GM18508 (cell line): ENCODE measurements around the gene GALNT15.

ENCODE experiments used
- ATAC-seq: cut with Tn5 transposase; IDR thresholded peaks from one replicate; pipeline ENCODE4 v1.9.1; 2021; ENCODE audit warnings: moderate number of reproducible peaks; ENCODE audit not compliant: insufficient read depth, unreplicated experiment

The GALNT15 gene

DNA sequence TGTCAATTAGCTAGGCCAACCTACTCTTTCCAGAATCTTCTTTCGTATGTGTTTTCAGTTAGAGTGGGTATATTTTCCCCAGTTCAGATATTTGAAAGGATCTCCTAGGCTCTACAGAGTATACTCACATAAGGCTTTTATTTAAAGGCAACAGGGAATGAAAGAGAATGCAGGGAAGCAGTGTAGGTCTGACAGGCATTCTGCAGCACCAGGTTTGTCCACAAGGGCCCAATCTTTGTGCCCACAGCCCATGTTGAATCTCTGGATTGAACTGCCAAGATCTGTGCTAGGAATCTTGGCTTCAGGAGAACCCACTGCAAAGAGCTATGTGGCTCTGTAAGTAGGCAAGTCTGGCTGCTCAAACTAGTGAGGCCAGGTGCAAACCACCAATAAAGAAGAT, 24.2 kb upstream of the GALNT15 start:
- no peak for ATAC-seq

DNA sequence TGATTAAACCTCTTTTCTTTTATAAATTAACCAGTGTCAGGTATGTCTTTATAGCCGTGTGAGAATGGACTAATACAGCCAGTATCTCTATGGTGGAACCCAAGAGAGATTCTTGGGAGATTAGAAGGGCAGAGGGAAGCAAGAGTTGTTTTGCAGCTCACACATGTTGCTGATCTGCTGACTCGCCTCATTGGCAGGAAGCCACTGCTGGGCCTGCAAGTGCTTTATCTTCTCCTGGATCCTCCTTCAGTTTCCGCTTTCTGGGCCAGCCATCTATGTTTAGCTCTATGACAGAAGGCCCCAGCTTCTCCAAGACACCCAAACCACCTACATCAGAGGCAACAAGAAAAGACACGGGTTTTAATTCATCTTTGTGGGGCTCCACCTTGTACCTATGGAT, 23.4 kb upstream of the GALNT15 start:
- no peak for ATAC-seq

DNA sequence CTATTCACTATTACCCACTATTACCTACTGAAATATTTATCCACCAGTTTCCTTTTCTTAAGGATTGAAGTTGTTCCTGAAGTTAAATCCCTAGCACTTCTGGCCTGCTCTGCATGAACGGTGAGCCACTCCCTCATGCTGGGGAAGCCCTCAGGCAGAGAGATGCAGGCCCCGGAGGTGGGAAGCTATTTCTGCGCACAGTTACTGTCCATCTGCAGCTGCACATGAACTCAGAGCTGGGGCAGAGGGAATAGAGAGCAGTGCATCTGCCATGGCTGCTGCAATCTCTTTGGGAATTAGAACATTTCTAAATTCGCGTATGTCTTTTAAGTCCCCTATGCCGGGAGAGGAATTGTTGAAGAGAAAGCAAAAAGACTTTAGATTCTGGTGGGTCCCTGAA, 6.3 kb upstream of the GALNT15 start:
- no peak for ATAC-seq

DNA sequence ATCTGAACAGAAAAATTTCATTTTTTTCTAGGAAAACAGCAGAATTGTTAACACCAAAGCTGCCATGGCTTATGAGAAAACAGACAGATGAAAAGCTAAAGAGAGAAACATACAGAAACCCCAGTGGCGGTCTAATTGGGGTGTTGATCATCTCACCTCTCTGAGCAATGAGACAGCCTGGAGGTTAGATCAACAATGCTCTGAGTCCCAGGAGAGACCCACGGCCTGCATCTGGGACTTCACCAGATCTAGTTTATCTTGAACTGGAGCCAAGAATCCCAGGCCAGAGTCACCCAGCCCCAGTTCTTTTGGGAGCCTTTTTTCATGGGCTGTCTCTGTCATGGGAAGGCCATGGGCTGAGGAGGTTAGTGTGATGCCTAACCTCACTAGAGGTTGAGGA, 3.5 kb upstream of the GALNT15 start:
- ATAC-seq = no peak

DNA sequence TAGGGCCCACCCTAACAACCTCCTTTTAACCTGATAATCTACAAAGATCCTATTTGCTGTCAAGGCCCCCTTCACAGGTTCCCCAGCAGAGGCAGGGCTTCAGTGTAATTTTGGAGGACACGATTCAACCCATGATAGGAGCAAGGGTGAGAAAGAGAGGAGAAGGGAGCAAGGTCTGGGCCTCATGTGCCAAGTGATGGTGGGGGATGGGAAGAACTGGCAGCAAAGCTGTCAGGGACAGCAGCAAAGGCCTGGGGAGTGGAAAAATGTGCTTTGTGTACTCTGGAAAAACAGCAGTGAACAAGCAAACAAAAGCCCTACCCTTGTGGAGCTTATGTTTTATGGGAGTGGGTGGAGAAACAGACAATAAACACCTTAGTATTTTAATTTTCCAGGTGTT, 2.7 kb upstream of the GALNT15 start:
- no peak for ATAC-seq

DNA sequence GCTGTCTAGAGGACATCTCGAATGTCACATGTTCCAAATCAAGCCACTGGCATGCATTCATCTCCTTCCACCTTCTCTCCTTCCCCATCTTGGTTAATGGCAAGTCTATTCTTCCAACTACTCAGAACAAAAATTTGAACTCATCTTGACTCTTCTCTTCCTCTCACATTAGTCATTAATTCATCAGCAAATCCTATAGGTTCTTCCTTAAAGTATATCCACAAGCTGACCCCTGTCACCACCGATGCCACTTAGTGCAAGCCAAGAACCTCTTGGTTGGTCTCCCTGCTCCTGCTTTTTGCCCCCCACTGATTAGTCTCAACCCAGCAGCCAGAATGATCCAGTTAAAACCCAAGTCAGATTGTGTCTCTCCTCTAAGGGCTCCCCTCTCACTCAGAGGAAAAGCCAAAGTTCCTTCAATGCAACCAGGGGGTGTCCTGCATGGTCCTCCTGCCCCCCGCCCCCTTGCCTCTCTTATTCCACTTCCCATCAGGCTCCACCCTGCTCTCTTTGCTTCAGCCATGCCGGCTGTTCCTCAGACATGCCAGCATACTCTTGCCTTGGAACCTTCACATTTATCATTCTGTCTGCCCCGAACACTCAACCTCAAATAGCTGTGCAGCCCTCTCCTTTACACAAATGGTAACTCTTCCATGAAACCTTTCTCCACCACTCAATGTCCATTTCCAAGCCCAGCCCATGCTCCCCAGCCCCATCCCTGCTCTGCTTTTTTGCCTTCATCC, 1.0 kb upstream of the GALNT15 start:
- ATAC-seq = no peak

DNA sequence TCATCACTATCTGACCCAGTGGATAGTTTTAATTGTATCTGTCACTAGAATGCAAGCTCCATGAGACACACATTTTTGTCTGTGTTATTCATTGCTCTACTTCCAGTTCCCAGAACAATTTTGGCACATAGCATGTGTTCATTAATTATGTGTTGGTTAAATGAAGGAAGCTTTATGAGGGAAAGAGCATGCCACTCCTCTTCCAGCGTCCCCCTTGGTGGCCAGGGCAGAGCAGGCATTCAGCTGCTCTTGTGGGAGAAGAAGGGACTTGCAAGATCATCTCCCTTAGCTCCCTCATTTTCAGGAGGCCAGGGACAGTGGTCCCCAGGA, 489 bp upstream of the GALNT15 start:
- ATAC-seq = no peak

DNA sequence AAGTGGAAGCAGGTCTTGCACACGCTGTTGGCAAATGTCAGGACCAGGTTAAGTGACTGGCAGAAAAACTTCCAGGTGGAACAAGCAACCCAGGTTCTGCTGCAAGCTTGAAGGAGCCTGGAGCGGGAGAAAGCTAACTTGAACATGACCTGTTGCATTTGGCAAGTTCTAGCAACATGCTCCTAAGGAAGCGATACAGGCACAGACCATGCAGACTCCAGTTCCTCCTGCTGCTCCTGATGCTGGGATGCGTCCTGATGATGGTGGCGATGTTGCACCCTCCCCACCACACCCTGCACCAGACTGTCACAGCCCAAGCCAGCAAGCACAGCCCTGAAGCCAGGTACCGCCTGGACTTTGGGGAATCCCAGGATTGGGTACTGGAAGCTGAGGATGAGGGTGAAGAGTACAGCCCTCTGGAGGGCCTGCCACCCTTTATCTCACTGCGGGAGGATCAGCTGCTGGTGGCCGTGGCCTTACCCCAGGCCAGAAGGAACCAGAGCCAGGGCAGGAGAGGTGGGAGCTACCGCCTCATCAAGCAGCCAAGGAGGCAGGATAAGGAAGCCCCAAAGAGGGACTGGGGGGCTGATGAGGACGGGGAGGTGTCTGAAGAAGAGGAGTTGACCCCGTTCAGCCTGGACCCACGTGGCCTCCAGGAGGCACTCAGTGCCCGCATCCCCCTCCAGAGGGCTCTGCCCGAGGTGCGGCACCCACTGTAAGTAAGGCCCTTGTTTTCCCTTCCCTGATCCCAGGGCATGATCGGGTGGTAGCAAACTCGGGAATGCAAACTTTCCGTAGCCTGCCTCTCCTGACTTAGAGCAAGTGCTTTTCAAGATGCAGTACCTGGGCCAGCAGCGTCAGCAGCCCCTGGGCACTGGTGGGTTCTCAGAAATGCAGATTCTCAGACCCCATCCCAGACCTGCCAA, 759 bp downstream of the GALNT15 start:
- ATAC-seq = no peak

DNA sequence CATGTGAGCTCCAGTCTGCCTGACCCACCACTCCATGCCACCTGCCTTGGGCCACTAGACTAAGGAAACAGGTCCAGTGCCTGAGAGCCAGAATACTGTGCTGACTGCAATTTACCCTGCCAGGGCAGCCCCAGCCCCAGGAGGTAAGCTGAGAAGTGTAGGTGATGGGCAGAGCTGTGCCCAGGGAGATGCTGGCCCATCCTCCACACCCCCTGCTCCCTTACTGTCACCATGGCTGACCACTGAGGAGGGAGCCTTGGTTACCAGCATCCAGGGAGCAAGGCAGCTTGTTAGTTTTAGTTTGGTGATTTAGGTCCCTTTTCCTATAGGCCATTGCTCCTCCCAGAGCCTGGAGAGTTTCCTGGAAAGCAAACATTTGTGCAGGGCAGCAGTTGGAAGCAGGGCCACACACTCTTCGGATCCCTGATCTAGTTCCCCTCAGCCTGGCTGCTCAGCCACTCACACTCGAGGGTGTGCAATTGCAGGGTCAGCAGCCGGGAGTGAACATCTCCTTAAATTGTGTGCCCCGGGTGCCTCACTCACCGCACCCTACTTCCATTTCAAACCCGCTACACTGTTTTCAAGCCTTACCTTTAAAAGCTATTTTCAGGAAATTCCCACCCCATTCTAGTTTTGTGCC, 2.0 kb downstream of the GALNT15 start:
- ATAC-seq = no peak

DNA sequence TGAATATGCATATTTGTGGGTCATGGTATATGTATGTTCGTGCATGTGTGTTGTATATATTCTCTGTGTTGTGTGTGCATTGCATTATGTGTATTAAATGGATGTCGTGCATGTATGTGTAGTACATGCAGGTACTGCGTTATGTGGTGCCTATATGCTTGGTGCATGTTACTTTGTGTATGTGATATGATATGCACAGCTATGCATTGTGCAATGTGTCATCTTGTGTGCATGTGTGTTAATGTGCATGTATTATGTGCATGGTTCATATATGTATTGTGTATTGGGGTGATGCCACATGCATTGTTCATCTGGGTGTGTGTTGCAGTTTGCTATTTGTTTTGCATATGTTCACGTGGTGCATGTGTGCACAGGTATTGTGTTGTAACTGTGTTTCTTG, 2.9 kb downstream of the GALNT15 start:
- ATAC-seq = no peak

DNA sequence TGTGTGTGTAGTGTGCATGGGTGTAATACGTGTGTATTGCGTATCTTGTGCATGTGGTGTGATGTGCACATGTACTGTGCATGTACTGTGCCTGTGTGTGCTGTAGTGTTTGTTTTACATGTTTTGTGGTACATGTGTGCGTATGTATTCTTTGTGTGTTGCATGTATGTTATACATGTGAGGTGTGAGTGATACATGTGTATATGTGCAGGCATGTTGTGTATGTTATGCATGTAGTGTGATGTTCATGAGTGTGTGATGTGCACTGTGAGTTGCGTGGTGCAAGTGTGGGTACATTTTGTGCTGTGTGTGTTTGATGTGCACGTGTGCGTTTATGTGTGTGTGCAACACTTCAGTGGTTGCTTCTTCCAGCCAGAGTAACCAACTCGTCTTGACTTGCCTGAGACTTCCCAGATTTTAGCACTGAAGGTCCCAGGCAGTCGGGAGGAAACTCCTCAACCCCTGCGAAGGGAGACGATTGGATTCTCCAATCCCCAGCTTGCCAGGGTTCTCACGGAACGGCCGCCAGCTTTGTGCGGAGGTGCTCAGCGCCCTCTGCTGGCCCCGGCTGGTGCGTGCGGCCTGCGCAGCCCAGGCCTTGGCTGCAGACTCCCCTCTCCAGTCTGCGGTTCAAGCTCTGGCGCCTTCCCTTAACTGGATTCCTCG, 3.6 kb downstream of the GALNT15 start:
- ATAC-seq = no peak

DNA sequence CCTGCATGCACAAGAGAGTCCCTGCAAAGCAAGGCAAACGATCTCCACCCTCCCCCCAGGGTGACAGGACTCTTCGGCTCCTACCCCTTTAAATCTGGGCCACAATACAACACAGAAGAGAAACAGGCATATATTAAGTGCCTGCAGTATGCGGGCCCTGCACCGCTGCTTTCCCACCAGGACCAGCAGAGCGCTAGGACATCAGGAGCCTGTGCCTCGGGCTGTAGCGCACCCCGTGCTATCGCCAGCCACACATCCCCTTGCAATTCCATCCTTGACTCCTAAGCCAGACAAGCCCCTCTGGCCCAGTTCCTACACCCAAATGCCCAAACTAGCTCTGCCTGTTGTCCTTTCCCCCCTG, 4.1 kb downstream of the GALNT15 start:
- no peak for ATAC-seq

DNA sequence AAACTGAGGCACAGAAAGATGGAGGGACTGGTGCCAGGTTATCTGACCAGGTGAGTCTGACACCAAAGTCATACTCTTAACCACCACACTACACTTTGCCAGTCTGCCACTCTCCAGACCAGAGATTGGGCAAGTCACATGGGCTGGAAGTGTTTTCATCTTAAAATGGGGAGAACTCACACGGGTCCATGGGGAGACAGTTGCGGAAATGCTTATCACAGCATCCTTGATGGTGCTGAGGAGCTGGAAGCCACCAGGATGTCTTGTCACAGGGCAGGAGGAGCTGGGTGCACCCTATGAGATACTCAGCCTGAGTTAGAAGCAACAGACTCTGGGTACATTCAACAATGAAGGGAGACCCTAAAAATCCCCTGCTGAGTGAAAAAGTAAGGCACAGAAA, 4.8 kb downstream of the GALNT15 start:
- ATAC-seq = no peak

DNA sequence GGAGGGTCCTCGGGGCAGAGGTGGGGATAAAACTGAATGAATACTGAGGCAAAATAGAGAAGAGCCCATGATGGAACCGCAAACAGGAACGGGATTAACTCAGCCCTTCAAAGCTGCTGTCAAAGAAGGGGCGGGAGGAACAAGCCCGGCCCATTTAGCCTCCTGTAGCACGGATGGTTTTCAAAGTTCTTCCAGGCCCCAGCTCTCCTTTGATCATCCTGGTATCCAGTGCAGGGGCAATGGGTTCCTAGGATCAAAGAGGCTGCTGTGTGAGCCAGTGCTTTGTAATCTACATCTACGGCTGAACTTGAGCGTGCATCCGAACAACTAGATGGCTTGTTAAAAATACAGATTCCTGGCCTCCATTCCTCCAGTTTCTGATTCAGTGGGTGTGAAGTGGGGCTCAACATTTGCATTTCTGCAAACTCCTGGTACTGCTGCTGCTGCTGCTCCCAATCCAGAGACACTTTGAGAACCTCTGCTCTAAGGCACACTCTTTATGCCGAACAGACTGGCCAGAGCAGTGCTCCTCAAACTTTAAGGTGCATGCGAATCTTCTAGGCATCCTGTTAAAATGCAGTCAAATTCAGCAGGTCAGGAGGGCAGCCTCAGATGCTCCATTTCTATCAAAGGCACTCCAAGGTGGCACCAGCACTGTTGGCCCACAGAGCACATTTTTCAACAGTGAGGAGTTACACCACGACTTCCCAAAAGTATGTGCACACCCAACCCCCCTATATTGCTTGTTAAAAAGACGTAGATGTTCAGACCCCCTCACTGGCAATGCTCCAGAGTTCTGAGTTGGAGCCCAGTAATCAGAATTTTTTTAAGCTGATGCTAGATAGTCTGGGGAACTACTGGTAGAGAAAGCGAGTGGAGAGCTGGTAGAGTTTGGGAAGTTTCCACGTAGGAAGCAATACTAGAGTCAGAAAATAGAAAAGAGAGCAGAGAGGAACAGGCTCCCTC, 5.6 kb downstream of the GALNT15 start:
- ATAC-seq = no peak

DNA sequence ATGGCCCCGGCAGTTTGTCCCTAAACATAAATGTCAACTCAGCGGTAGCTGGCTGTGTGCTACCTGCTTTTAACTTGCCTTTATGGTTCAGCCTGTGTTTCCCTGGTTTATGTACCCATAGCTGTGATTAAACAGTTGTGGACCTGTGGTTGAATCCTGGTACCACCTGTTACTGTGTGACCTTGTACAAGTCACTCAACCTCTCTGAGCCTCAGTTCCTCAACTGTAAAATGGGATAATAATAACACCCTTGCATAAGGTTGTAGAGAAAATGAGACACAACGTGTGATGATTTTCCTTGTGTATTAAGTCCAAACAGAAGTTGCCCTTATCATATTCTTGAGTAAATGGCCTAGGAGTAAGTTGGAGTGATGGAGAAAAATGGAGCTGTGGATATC, 6.3 kb downstream of the GALNT15 start:
- no peak for ATAC-seq

DNA sequence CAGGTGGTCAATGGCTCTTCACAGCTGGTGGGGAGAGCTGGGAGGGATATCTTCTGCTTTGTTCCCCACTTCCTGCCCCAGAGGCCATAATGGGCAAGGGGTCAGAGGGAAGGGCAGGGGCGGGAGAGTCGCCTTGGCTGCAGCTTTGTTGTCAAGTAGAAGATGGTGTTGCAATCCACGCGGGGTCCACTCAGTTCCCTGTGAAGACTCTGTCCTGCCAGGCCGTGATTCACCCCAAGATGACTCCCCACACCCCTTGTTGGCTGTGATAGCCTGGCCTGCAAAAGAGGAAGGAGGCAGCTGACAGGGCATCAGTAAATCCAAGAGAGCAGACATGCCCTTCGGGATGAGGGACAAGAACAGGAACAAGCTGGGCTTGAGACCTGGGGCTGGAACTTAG, 6.9 kb downstream of the GALNT15 start:
- no peak for ATAC-seq

DNA sequence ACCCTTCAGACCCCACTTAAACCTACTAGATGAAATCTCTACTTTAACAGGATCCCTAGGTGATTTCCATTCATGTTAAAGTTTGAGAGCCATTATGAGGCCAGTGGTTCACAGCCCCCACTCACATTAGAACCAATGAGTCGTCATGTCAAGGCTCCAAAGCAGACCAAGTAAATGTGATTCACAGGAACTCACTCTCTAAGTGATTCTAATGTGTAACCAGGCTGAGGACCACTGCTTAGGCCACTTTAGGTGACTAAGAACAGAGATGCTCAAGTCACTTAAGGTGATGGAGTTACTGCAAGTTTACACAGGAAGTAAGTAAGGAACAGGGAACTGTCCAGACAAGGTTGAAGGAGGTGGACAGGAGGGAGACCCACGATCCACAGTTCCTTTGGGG, 7.7 kb downstream of the GALNT15 start:
- ATAC-seq = no peak

DNA sequence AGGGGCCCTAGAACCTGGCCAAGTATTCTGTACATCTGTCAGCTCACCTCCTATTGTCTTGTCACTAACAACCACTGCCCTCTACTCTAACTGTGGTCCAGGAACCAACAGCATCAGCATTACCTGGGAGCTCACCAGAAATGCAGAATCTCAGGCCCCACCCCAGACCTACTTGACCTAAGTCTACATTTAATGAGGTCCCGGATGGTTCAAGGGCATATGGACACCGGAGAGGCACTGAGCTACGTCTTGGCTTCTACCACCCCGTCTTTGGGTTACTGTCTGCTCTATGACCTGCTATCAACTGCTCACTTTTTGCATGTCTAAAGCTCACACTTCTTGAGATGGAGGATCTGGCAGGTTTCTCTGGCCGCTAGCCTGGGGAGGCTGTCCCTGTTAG, 8.1 kb downstream of the GALNT15 start:
- no peak for ATAC-seq

DNA sequence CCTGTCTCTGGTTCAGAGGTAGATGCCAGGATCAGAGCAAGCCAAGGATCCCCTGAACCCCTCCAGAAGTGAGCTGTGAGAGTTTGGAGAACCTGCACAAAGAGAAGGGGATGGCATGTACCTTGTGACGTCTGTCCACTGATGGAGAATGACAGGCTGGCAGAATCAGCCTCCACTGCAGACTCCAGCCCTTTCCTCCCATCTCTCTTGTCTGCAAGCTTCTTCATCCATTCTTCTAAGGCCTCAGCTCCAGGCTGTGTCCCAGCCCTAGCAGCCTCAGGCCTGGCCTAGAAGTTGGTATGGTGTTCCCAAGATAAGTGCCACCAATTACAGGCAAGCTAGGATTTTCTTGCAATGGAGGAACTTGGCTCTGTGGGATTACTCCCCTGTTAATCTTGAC, 8.6 kb downstream of the GALNT15 start:
- ATAC-seq = no peak
